SK-N-SH treated with all-trans-retinoic acid at 6 μM for 48 hours (cell line): ENCODE measurements around the gene TDRKH.

Source experiments
- ARNTL ChIP-seq: fragments of 450-650 bp; formaldehyde crosslinking; IDR thresholded peaks from 2 replicates; pipeline ENCODE4 v1.5.0; 2020; ENCODE audit warnings: low read depth, mild to moderate bottlenecking, moderate library complexity, borderline replicate concordance
- PATZ1 ChIP-seq: fragments of 250-450 bp; sonication (Bioruptor Pico); IDR thresholded peaks from 2 replicates; pipeline ENCODE4 v1.8.0; 2020; ENCODE audit warnings: mild to moderate bottlenecking, moderate library complexity, borderline replicate concordance
- POU6F1 ChIP-seq: fragments of 250-450 bp; sonication (Bioruptor Pico); IDR thresholded peaks from 2 replicates; pipeline ENCODE4 v1.8.0; 2021; ENCODE audit warnings: low read depth, mild to moderate bottlenecking, moderate library complexity, borderline replicate concordance
- RARB ChIP-seq: fragments of 250-450 bp; sonication (Bioruptor Pico); IDR thresholded peaks from 2 replicates; pipeline ENCODE4 v1.8.0; 2021; ENCODE audit warnings: mild to moderate bottlenecking, moderate library complexity
- TCF4 ChIP-seq: fragments of 250-450 bp; sonication (Bioruptor Pico); IDR thresholded peaks from 2 replicates; pipeline ENCODE4 v1.8.0; 2021; ENCODE audit warnings: mild to moderate bottlenecking, moderate library complexity, borderline replicate concordance
- TOX ChIP-seq: fragments of 250-450 bp; sonication (Bioruptor Pico); IDR thresholded peaks from 2 replicates; pipeline ENCODE4 v1.8.0; 2021; ENCODE audit warnings: mild to moderate bottlenecking, moderate library complexity, borderline replicate concordance
- ZNF70 ChIP-seq: fragments of 450-650 bp; formaldehyde crosslinking; IDR thresholded peaks from 2 replicates; pipeline ENCODE4 v1.5.0; 2020; ENCODE audit warnings: mild to moderate bottlenecking, moderate library complexity

- TF ChIP-seq TCF4 (CRISPR knock-in tag) = no peak
- no peak for TF ChIP-seq RARB (CRISPR knock-in tag)
- TF ChIP-seq POU6F1 (CRISPR knock-in tag) = no peak
- no peak for TF ChIP-seq TOX (CRISPR knock-in tag)
- no peak for TF ChIP-seq ZNF70 (CRISPR knock-in tag)
- TF ChIP-seq ARNTL (CRISPR knock-in tag) = no peak
- no peak for TF ChIP-seq PATZ1 (CRISPR knock-in tag)
Observed at GRCh38 chr1:151763990-151764389, 26.3 kb downstream of the TDRKH start.
